Osteoblast (primary cell): ENCODE data around the gene PLPP2. TPM values are rescaled to one million over a fixed set of nuclear protein-coding genes. Genes with fewer than 3 reads are reported as not detected.

Source experiments
- DNase-seq: peaks from one replicate; pipeline ENCODE4 v3.0.0; 2011; ENCODE audit warnings: low spot score, mixed read lengths; ENCODE audit not compliant: insufficient read length; ENCODE audit errors: missing footprints
- H2AFZ ChIP-seq: 2 replicates; pipeline ENCODE4 v1.6.0; 2011; ENCODE audit warnings: mild to moderate bottlenecking, low read length
- H3K27ac ChIP-seq: 2 replicates; pipeline ENCODE4 v1.5.1; 2011; ENCODE audit warnings: mild to moderate bottlenecking, low read depth, low read length, moderate library complexity
- H3K27me3 ChIP-seq: 2 replicates; pipeline ENCODE4 v1.6.0; 2012; ENCODE audit warnings: mild to moderate bottlenecking, control low read depth, inconsistent platforms, low read length, moderate library complexity; ENCODE audit not compliant: insufficient read depth
- H3K36me3 ChIP-seq: 2 replicates; pipeline ENCODE4 v1.5.1; 2011; ENCODE audit warnings: mild to moderate bottlenecking, low read length, control low read depth, moderate library complexity; ENCODE audit not compliant: insufficient read depth
- H3K4me1 ChIP-seq: 2 replicates; pipeline ENCODE4 v1.5.1; 2011; ENCODE audit warnings: mild to moderate bottlenecking, low read length, control low read depth, moderate library complexity; ENCODE audit not compliant: insufficient read depth
- H3K4me2 ChIP-seq: 2 replicates; pipeline ENCODE4 v1.6.0; 2011; ENCODE audit warnings: mild to moderate bottlenecking, low read length; ENCODE audit not compliant: insufficient read depth
- H3K4me3 ChIP-seq: fragments of 200-600 bp; sonication (generic); 3 replicates; pipeline ENCODE4 v1.5.1; 2012; ENCODE audit warnings: mild to moderate bottlenecking, low read length, inconsistent platforms; ENCODE audit not compliant: insufficient read depth
- H3K79me2 ChIP-seq: 2 replicates; pipeline ENCODE4 v1.6.0; 2012; ENCODE audit warnings: mild to moderate bottlenecking, low read length, control low read depth, inconsistent platforms; ENCODE audit not compliant: insufficient read depth
- H3K9me3 ChIP-seq: 2 replicates; pipeline ENCODE4 v1.5.1; 2011; ENCODE audit warnings: low read depth, low read length, control low read depth
- H4K20me1 ChIP-seq: 2 replicates; pipeline ENCODE4 v1.6.0; 2012; ENCODE audit warnings: mild to moderate bottlenecking, low read length, control low read depth; ENCODE audit not compliant: insufficient read depth
- CTCF ChIP-seq: IDR thresholded peaks from 2 replicates; pipeline ENCODE4 v1.5.1; 2011; ENCODE audit warnings: mild to moderate bottlenecking, low read depth, low read length, moderate library complexity; ENCODE audit errors: extremely low read depth
- total RNA-seq: library from RNA; depleted of rRNA; stranded (reverse); fragments of >200 nt; gene quantifications from 2 replicates; pipeline ENCODE4 v1.2.3, GENCODE V29; 2012

The PLPP2 gene
- total RNA-seq: 1.1 and 1.5 TPM in 2 replicates

- DNase-seq: peak; percentile 91
- peak within 1 kb of the TSS; percentile 58 for H3K4me2 ChIP-seq
- peaks cover 11% of the 10 kb centered on the region for H3K4me1 ChIP-seq
Observed at GRCh38 chr19:291006-291521, at the start of gene PLPP2. Gene PLPP2, minus strand, starts transcription at chr19:291403. Its CDS starts 67 bp downstream, at chr19:291336.

GRCh38 chr19:340620-341385 is 49.6 kb upstream of the PLPP2 start:
- no peak for TF ChIP-seq CTCF
- Histone ChIP-seq H2AFZ (no peak overlapping the region), H3K4me3 (no peak overlapping the region), H3K79me2 (peaks cover 80% of the 10 kb centered on the region), H4K20me1 (peaks cover 68% of the 10 kb centered on the region), H3K4me1 (peaks cover 33% of the 10 kb centered on the region), H3K36me3 (peaks cover 14% of the 10 kb centered on the region), H3K27me3 (no peaks in the 10 kb centered on the region), H3K4me2 (peak overlapping the region; percentile 91), H3K9me3 (no peaks in the 10 kb centered on the region), H3K27ac (peak overlapping the region; percentile 97)
- peak; percentile 52 for DNase-seq

More at GRCh38 chr19:291006-291521, at the start of gene PLPP2:
- Histone ChIP-seq H3K79me2 (no peaks in the 10 kb centered on the region), H3K36me3 (no peaks in the 10 kb centered on the region), H3K27ac (no peak within 1 kb of the TSS), H3K27me3 (peaks cover 47% of the 10 kb centered on the region), H4K20me1 (peaks cover 17% of the 10 kb centered on the region), H2AFZ (no peak within 1 kb of the TSS), H3K9me3 (no peaks in the 10 kb centered on the region), H3K4me3 (peak within 1 kb of the TSS; percentile 45)
- no peak for TF ChIP-seq CTCF

GRCh38 chr19:339262-339887 is 48.2 kb upstream of the PLPP2 start:
- Histone ChIP-seq H3K27ac (no peak overlapping the region), H3K79me2 (peaks cover 94% of the 10 kb centered on the region), H3K27me3 (no peaks in the 10 kb centered on the region), H4K20me1 (peaks cover 82% of the 10 kb centered on the region), H3K4me1 (peaks cover 33% of the 10 kb centered on the region), H3K36me3 (peaks cover 23% of the 10 kb centered on the region), H3K9me3 (no peaks in the 10 kb centered on the region), H2AFZ (no peak overlapping the region), H3K4me2 (no peak overlapping the region), H3K4me3 (no peak overlapping the region)
- no peak for TF ChIP-seq CTCF
- DNase-seq: peak; percentile 31

GRCh38 chr19:338421-338820 is 47.2 kb upstream of the PLPP2 start:
- Histone ChIP-seq H2AFZ (no peak overlapping the region), H3K9me3 (no peaks in the 10 kb centered on the region), H4K20me1 (peaks cover 86% of the 10 kb centered on the region), H3K4me1 (peaks cover 30% of the 10 kb centered on the region), H3K4me2 (no peak overlapping the region), H3K36me3 (peaks cover 27% of the 10 kb centered on the region), H3K79me2 (peaks cover 93% of the 10 kb centered on the region), H3K4me3 (no peak overlapping the region), H3K27me3 (no peaks in the 10 kb centered on the region), H3K27ac (no peak overlapping the region)
- DNase-seq: peak; percentile 38
- no peak for TF ChIP-seq CTCF
